IMR-90 (cell line): Measurements from ENCODE around the gene ATG9B.

Experiments
- CEBPB ChIP-seq: IDR thresholded peaks from 2 replicates; pipeline ENCODE4 v1.6.1; 2012; ENCODE audit warnings: low read depth, low read length, improper control_type of control experiment
- CTCF ChIP-seq: conservative IDR thresholded peaks from 2 replicates; pipeline ENCODE4 v1.5.1; 2012; ENCODE audit warnings: mild to moderate bottlenecking, low read depth, low read length, improper control_type of control experiment
- POLR2A ChIP-seq: IDR thresholded peaks from 2 replicates; pipeline ENCODE4 v1.6.1; 2012; ENCODE audit warnings: mild to moderate bottlenecking, low read depth, low read length
- RAD21 ChIP-seq: IDR thresholded peaks from 2 replicates; pipeline ENCODE4 v1.6.1; 2012; ENCODE audit warnings: low read length, improper control_type of control experiment
- RFX5 ChIP-seq: IDR thresholded peaks from 2 replicates; pipeline ENCODE4 v1.8.0; 2012; ENCODE audit warnings: low read depth, mild to moderate bottlenecking, low read length, moderate library complexity

DNA sequence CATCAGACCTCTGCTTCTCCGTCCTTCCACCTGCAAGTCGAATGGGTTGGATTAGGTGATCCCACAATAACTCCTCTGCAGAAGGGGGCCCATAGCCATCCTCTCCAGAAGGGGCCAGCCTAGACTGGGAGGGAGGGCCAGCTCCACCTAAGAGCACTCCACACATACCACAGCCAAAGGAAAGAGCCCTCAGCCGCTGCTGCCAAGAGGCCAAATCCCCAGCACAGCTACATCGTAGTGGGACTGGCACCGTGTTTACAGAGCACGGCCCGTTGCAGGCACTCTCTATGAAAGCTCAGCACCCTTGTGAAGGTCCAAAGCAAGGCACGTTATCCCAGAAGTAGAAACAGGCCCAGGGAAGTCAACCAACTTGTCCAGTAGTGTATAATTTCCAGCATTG is 51.6 kb downstream of the ATG9B start:
- no peak for TF ChIP-seq RAD21
- TF ChIP-seq CTCF = no peak
- no peak for TF ChIP-seq RFX5
- TF ChIP-seq POLR2A = no peak
- TF ChIP-seq CEBPB = no peak
